GM23338 (cell line): ENCODE data around the gene GRM2. TPM values are rescaled to one million over a fixed set of nuclear protein-coding genes. Genes with fewer than 3 reads are reported as not detected.

Experiments
- ATAC-seq: fragments of 200-7000 bp; cut with Tn5 transposase; 3 replicates; pipeline ENCODE4 v1.9.1; 2020
- DNase-seq: peaks from one replicate; pipeline ENCODE4 v3.0.0-alpha.2; 2015; ENCODE audit warnings: low spot score
- H2AFZ ChIP-seq: fragments of 200-600 bp; sonication (generic); 2 replicates; pipeline ENCODE4 v1.8.0; 2016; ENCODE audit warnings: antibody characterized with exemption, mild to moderate bottlenecking, moderate library complexity
- H3F3A ChIP-seq: fragments of 200-600 bp; sonication (generic); replicated peaks from 2 replicates; pipeline ENCODE4 v1.8.0; 2017; ENCODE audit warnings: antibody characterized with exemption, mixed run types, low read depth
- H3K27ac ChIP-seq: fragments of 200-600 bp; sonication (generic); 2 replicates; pipeline ENCODE4 v1.6.1; 2016; ENCODE audit warnings: low read depth
- H3K27me3 ChIP-seq: fragments of 200-600 bp; sonication (generic); 2 replicates; pipeline ENCODE4 v1.8.0; 2016; ENCODE audit warnings: mild to moderate bottlenecking, mixed run types, moderate library complexity; ENCODE audit not compliant: insufficient read depth
- H3K36me3 ChIP-seq: fragments of 200-600 bp; sonication (generic); 2 replicates; pipeline ENCODE4 v1.8.0; 2016; ENCODE audit warnings: mild to moderate bottlenecking; ENCODE audit not compliant: insufficient read depth
- H3K4me1 ChIP-seq: fragments of 200-600 bp; sonication (generic); 2 replicates; pipeline ENCODE4 v1.8.0; 2016; ENCODE audit warnings: mild to moderate bottlenecking, moderate library complexity; ENCODE audit not compliant: insufficient read depth
- H3K4me2 ChIP-seq: fragments of 200-600 bp; sonication (generic); 2 replicates; pipeline ENCODE4 v1.7.1; 2017; ENCODE audit warnings: mixed run types
- H3K4me3 ChIP-seq: fragments of 200-600 bp; sonication (generic); 2 replicates; pipeline ENCODE4 v1.6.1; 2016; ENCODE audit warnings: mixed run types
- H3K79me2 ChIP-seq: fragments of 200-600 bp; sonication (generic); replicated peaks from 2 replicates; pipeline ENCODE4 v1.8.0; 2017; ENCODE audit warnings: mild to moderate bottlenecking; ENCODE audit not compliant: insufficient read depth
- H3K9me2 ChIP-seq: fragments of 200-600 bp; sonication (generic); 2 replicates; pipeline ENCODE4 v1.8.0; 2017; ENCODE audit not compliant: insufficient read depth
- H4K20me1 ChIP-seq: fragments of 200-600 bp; sonication (generic); replicated peaks from 2 replicates; pipeline ENCODE4 v1.8.0; 2017; ENCODE audit warnings: mild to moderate bottlenecking; ENCODE audit not compliant: insufficient read depth
- H3K27ac Mint-ChIP-seq: 2 replicates; pipeline ENCODE4 v1.8.0; 2020; ENCODE audit warnings: inconsistent platforms, mild to moderate bottlenecking, moderate library complexity, mixed read lengths
- H3K27me3 Mint-ChIP-seq: 3 replicates; pipeline ENCODE4 v1.8.0; 2022; ENCODE audit warnings: low read depth, mild to moderate bottlenecking, moderate library complexity, mixed read lengths, inconsistent platforms; ENCODE audit not compliant: insufficient read depth, poor library complexity
- H3K36me3 Mint-ChIP-seq: 3 replicates; pipeline ENCODE4 v1.8.0; 2021; ENCODE audit warnings: low read depth, mild to moderate bottlenecking, inconsistent platforms, moderate library complexity, mixed read lengths
- H3K4me1 Mint-ChIP-seq: 3 replicates; pipeline ENCODE4 v1.8.0; 2020; ENCODE audit warnings: mild to moderate bottlenecking, inconsistent platforms, mixed read lengths
- H3K4me3 Mint-ChIP-seq: 3 replicates; pipeline ENCODE4 v1.8.0; 2021; ENCODE audit warnings: moderate library complexity, mild to moderate bottlenecking, inconsistent platforms, mixed read lengths
- H3K9me3 Mint-ChIP-seq: 3 replicates; pipeline ENCODE4 v1.8.0; 2020; ENCODE audit warnings: moderate library complexity, mild to moderate bottlenecking, inconsistent platforms, mixed read lengths
- CTCF ChIP-seq, 2 experiments: fragments of 200-600 bp in 1 of 2; sonication (generic) in 1 of 2; conservative IDR thresholded peaks; 2 replicates each; pipeline versions ENCODE4 v1.5.1 to v1.6.1; 2016 to 2017; ENCODE audit warnings: antibody characterized with exemption in 2 of 2, low read depth in 2 of 2, mild to moderate bottlenecking in 2 of 2, moderate library complexity in 1 of 2
- EZH2 ChIP-seq: fragments of 200-600 bp; sonication (generic); IDR thresholded peaks from one replicate; pipeline ENCODE4 v1.8.0; 2017; ENCODE audit warnings: antibody characterized with exemption, mild to moderate bottlenecking, low read depth; ENCODE audit not compliant: unreplicated experiment
- EZH2phosphoT487 ChIP-seq: fragments of 200-600 bp; sonication (generic); IDR thresholded peaks from one replicate; pipeline ENCODE4 v1.8.1; 2018; ENCODE audit warnings: antibody characterized with exemption; ENCODE audit not compliant: unreplicated experiment
- NANOG ChIP-seq: IDR thresholded peaks from 2 replicates; pipeline ENCODE4 v1.6.1; 2016; ENCODE audit warnings: antibody characterized with exemption, borderline replicate concordance
- STAT1 ChIP-seq: IDR thresholded peaks from one replicate; pipeline ENCODE4 v1.6.1; 2016; ENCODE audit warnings: antibody characterized with exemption; ENCODE audit not compliant: unreplicated experiment
- ZNF462 ChIP-seq: fragments of 250-450 bp; sonication (Bioruptor Pico); IDR thresholded peaks from 2 replicates; pipeline ENCODE4 v1.5.0; 2020; ENCODE audit warnings: mild to moderate bottlenecking, moderate library complexity
- polyA plus RNA-seq: library from polyadenylated mRNA; unstranded; fragments of >200 nt; fragmentation: Nextera tagmentation; extraction: Ambion mirVana; gene quantifications from 2 replicates; pipeline ENCODE4 v1.2.1, GENCODE V29; 2016
- total RNA-seq: library from RNA; depleted of rRNA; stranded (reverse); fragments of >200 nt; shearing (Covaris generic); gene quantifications from 2 replicates; pipeline ENCODE4 v1.2.3, GENCODE V29; 2014

GRM2 gene
- total and polyA plus RNA-seq, 2 experiments from 2014 or later = 2.1 to 5.1 TPM

- TF ChIP-seq ZNF462 = no peak
- TF ChIP-seq CTCF (conservative IDR thresholded peaks at IDR 0.05; ENCODE audit: low read depth in 2 of 2) = no peak
- no peak for TF ChIP-seq EZH2
- no peak for TF ChIP-seq EZH2phosphoT487
Measured at GRCh38 chr3:51727500-51727899, 20.6 kb downstream of the GRM2 start (continued).

- H3K4me3 Mint-ChIP-seq = no peak overlapping the region
- H3K4me1 ChIP-seq = no peaks in the 10 kb centered on the region
- H3K9me3 Mint-ChIP-seq = peaks cover 4% of the 10 kb centered on the region; the same call in 2 of the 3 replicates
- DNase-seq (no peak), ATAC-seq (no peak)
- no peak overlapping the region for H3K27ac ChIP-seq
- no peak overlapping the region for H3K4me3 ChIP-seq
- H3K27me3 ChIP-seq = no peaks in the 10 kb centered on the region
- H3K27me3 Mint-ChIP-seq = peaks cover 5% of the 10 kb centered on the region
- no peaks in the 10 kb centered on the region for H3K79me2 ChIP-seq
- no peak overlapping the region for H3K27ac Mint-ChIP-seq
- no peaks in the 10 kb centered on the region for H4K20me1 ChIP-seq
- no peaks in the 10 kb centered on the region for H3K36me3 ChIP-seq
- no peaks in the 10 kb centered on the region for H3K9me2 ChIP-seq
- H3K4me2 ChIP-seq = no peak overlapping the region
- H3F3A ChIP-seq = no peaks in the 10 kb centered on the region
- H3K36me3 Mint-ChIP-seq = no peaks in the 10 kb centered on the region
- H3K4me1 Mint-ChIP-seq = peaks cover 2% of the 10 kb centered on the region
- H2AFZ ChIP-seq = no peak overlapping the region
- no peak for TF ChIP-seq ZNF462
- TF ChIP-seq STAT1 = no peak
- no peak for TF ChIP-seq NANOG
Measured at GRCh38 chr3:51729042-51729633, 22.3 kb downstream of the GRM2 start.
